Body of pancreas (tissue), 4 donors: ENCODE measurements around the gene WFIKKN1. TPM values are rescaled to one million over a fixed set of nuclear protein-coding genes. Genes with fewer than 3 reads are reported as not detected.
A peak's percentile ranks its signal among the peaks of the same experiment; 100 is the strongest.

Experiments
- ATAC-seq: fragments of 150-250 bp; one replicate; pipeline ENCODE4 v1.9.1; 2016
- DNase-seq, 4 donors: peaks; one replicate each; pipeline ENCODE4 v3.0.0-alpha.2; 2019
- H3K27ac ChIP-seq, 4 donors: fragments of 200-600 bp; sonication (generic); 1 replicate in 3 of 4; 2 replicates in 1 of 4; pipeline versions ENCODE4 v1.5.1 to v1.6.1; 2016 to 2019; ENCODE audit warnings: mild to moderate bottlenecking in 1 of 4, mixed read lengths in 1 of 4, moderate library complexity in 1 of 4
- H3K27me3 ChIP-seq, 2 donors: fragments of 200-600 bp; sonication (generic); one replicate each; pipeline ENCODE4 v1.6.0; 2016; ENCODE audit warnings: mild to moderate bottlenecking in 1 of 2
- H3K36me3 ChIP-seq, 2 donors: fragments of 200-600 bp; sonication (generic); replicated peaks in 1 of 2; 2 replicates each; pipeline ENCODE4 v1.5.1; 2016; ENCODE audit warnings: low read depth in 2 of 2; ENCODE audit not compliant: insufficient read depth in 1 of 2
- H3K4me1 ChIP-seq: fragments of 200-600 bp; sonication (generic); one replicate; pipeline ENCODE4 v1.6.0; 2016
- H3K4me3 ChIP-seq, 2 donors: fragments of 200-600 bp; sonication (generic); 1 replicate in 1 of 2; 2 replicates in 1 of 2; pipeline ENCODE4 v1.5.1; 2016 to 2019
- H3K9me3 ChIP-seq, 3 donors: fragments of 200-600 bp; sonication (generic); 1 replicate in 2 of 3; 2 replicates in 1 of 3; pipeline ENCODE4 v1.5.1; 2016
- CTCF ChIP-seq, 7 experiments: fragments of 450-650 bp in 4 of 7; fragments of 200-600 bp in 3 of 7; sonication (generic) in 3 of 7; IDR thresholded peaks; one replicate each; pipeline ENCODE4 v1.5.1; 2016 to 2019; ENCODE audit warnings: antibody characterized with exemption in 7 of 7
- POLR2A ChIP-seq, 3 donors: fragments of 450-650 bp; IDR thresholded peaks; one replicate each; pipeline ENCODE4 v1.6.1; 2016; ENCODE audit warnings: antibody characterized with exemption in 3 of 3, mild to moderate bottlenecking in 2 of 3
- WGBS, 2 donors: methylation state at CpG; one replicate each; pipeline ENCODE4 v1.1.5; 2017; 5-methylcytosine and 5-hydroxymethylcytosine counted together
- intact Hi-C: fragments of 100-400 bp; cut with DNase I; formaldehyde crosslinking; loops from one replicate; pipeline ENCODE4 v1.15.1; 2023
- total RNA-seq, 2 donors: library from RNA; depleted of rRNA; stranded (reverse); fragments of >200 nt; gene quantifications; one replicate each; pipeline ENCODE4 v1.1.0, GENCODE V29; 2016

WFIKKN1 gene
- total RNA-seq, 2 donors from 2014 or later: 3.9 to 5.6 TPM

- Histone ChIP-seq H3K36me3 (peaks cover 4 to 7% of the 10 kb centered on the region in 2 donors), H3K27ac (no peak overlapping the region), H3K27me3 (no peaks in the 10 kb centered on the region), H3K4me1 (peaks cover 22% of the 10 kb centered on the region), H3K9me3 (no peaks in the 10 kb centered on the region), H3K4me3 (no peak overlapping the region)
- WGBS, 2 donors: 50 to 63% methylated on average over 2 to 29 of the region's 29 CpGs
- intact Hi-C loops: no loop called here
- TF ChIP-seq CTCF (IDR thresholded peaks at IDR 0.05) (no peak), POLR2A (IDR thresholded peaks at IDR 0.05) (no peak)
- no peak for ATAC-seq
- DNase-seq: peak in 2 of 4 donors; percentile 14 to 17
Measured at GRCh38 chr16:630249-630814, 453 bp upstream of the WFIKKN1 start.

GRCh38 chr16:631808-632358 lies 1.1 kb downstream of the WFIKKN1 start:
- Histone ChIP-seq H3K9me3 (no peaks in the 10 kb centered on the region), H3K4me1 (peaks cover 28% of the 10 kb centered on the region), H3K27ac (no peak overlapping the region), H3K27me3 (no peaks in the 10 kb centered on the region), H3K36me3 (peaks cover 4 to 6% of the 10 kb centered on the region in 2 donors), H3K4me3 (no peak overlapping the region)
- WGBS, 2 donors: 33 to 40% methylated on average over 9 of the region's 9 CpGs
- ATAC-seq: no peak
- intact Hi-C loops: no loop called here
- DNase-seq: no peak
- TF ChIP-seq POLR2A (IDR thresholded peaks at IDR 0.05) (no peak), CTCF (IDR thresholded peaks at IDR 0.05) (no peak)

GRCh38 chr16:632486-633335 lies 1.9 kb downstream of the WFIKKN1 start:
- H3K4me1 ChIP-seq: peaks cover 34% of the 10 kb centered on the region
- DNase-seq (peak in 1 of 4 donors; percentile 12), ATAC-seq (no peak)
- H3K9me3 ChIP-seq: no peaks in the 10 kb centered on the region
- no peak overlapping the region for H3K4me3 ChIP-seq
- peaks cover under 1 to 4% of the 10 kb centered on the region in 2 donors for H3K36me3 ChIP-seq
- intact Hi-C loops: no loop called here
- WGBS, 2 donors: 95 to 99% methylated on average over 14 to 52 of the region's 67 CpGs
- H3K27ac ChIP-seq: no peak overlapping the region
- H3K27me3 ChIP-seq: no peaks in the 10 kb centered on the region
- TF ChIP-seq POLR2A (IDR thresholded peaks at IDR 0.05) (no peak), CTCF (IDR thresholded peaks at IDR 0.05) (no peak)

- ATAC-seq (no peak), DNase-seq (peak in 1 of 4 donors; percentile 14)
- H3K36me3 ChIP-seq: peaks cover 0 to 2% of the 10 kb centered on the region in 2 donors
- TF ChIP-seq CTCF (IDR thresholded peaks at IDR 0.05) (no peak), POLR2A (IDR thresholded peaks at IDR 0.05) (no peak)
- 97 to 100% methylated on average over 26 to 65 of the region's 74 CpGs for WGBS, 2 donors
- no peak overlapping the region for H3K27ac ChIP-seq
- intact Hi-C loops: no loop called here
- H3K4me1 ChIP-seq: peaks cover 41% of the 10 kb centered on the region
- H3K4me3 ChIP-seq: no peak overlapping the region
- H3K9me3 ChIP-seq: no peaks in the 10 kb centered on the region
- H3K27me3 ChIP-seq: no peaks in the 10 kb centered on the region
Measured at GRCh38 chr16:633336-634050, 2.7 kb downstream of the WFIKKN1 start.
